Panc1 (cell line): ENCODE data around the gene AP3S2. TPM values are rescaled to one million over a fixed set of nuclear protein-coding genes. Genes with fewer than 3 reads are reported as not detected.
A peak's percentile ranks its signal among the peaks of the same experiment; 100 is the strongest.

Experiments used
- ATAC-seq: fragments of 200-7000 bp; cut with Tn5 transposase; 2 replicates; pipeline ENCODE4 v1.9.1; 2020; ENCODE audit warnings: mild to moderate bottlenecking, moderate library complexity
- BruUV-seq: library from RNA; stranded (reverse); fragments of 400-500 nt; replicated peaks from 2 replicates; lab custom pipeline; 2021; lab: Mats Ljungman, UMichigan
- CTCF ChIA-PET: fragments of 300-600 bp; sonication (Branson Sonifier 250); formaldehyde crosslinking; loops from one replicate; lab custom pipeline; 2022; ENCODE audit warnings: antibody characterized with exemption; lab: Charles Lee
- POLR2A ChIA-PET: fragments of 300-600 bp; sonication (Branson Sonifier 250); formaldehyde crosslinking; loops from one replicate; lab custom pipeline; 2022; ENCODE audit warnings: antibody characterized with exemption; lab: Charles Lee
- DNase-seq: peaks from one replicate; pipeline ENCODE4 v3.0.0-alpha.2; 2010; ENCODE audit warnings: low read depth, low spot score
- H3K27ac ChIP-seq: 2 replicates; pipeline ENCODE4 v1.5.1; 2011; ENCODE audit warnings: mild to moderate bottlenecking, low read length, inconsistent platforms
- H3K27me3 ChIP-seq: fragments of 200-500 bp; sonication (Bioruptor generic); 2 replicates; pipeline ENCODE4 v1.6.0; 2014; ENCODE audit warnings: low read length, inconsistent platforms; ENCODE audit not compliant: control insufficient read depth, insufficient read depth
- H3K36me3 ChIP-seq: fragments of 200-500 bp; sonication (Bioruptor generic); 2 replicates; pipeline ENCODE4 v1.5.1; 2014; ENCODE audit warnings: inconsistent platforms, mild to moderate bottlenecking, low read length, moderate library complexity; ENCODE audit not compliant: control insufficient read depth, insufficient read depth
- H3K4me1 ChIP-seq: 2 replicates; pipeline ENCODE4 v1.5.1; 2011; ENCODE audit warnings: inconsistent platforms, mild to moderate bottlenecking, low read length, moderate library complexity; ENCODE audit not compliant: control insufficient read depth, insufficient read depth
- H3K4me3 ChIP-seq, 2 experiments: 2 replicates each; pipeline ENCODE4 v1.5.1; 2011 to 2012; ENCODE audit warnings: low read depth in 2 of 2, low read length in 2 of 2, mild to moderate bottlenecking in 2 of 2, inconsistent platforms in 1 of 2, moderate library complexity in 1 of 2
- H3K9me3 ChIP-seq: fragments of 200-500 bp; sonication (Bioruptor generic); 2 replicates; pipeline ENCODE4 v1.5.1; 2014; ENCODE audit warnings: low read depth, mild to moderate bottlenecking, inconsistent platforms, low read length, moderate library complexity; ENCODE audit not compliant: control insufficient read depth, insufficient read depth
- CTCF ChIP-seq: fragments of 450-650 bp; IDR thresholded peaks from 2 replicates; pipeline ENCODE4 v1.5.1; 2017; ENCODE audit warnings: mild to moderate bottlenecking
- POLR2AphosphoS5 ChIP-seq: IDR thresholded peaks from 2 replicates; pipeline ENCODE4 v1.6.1; 2012; ENCODE audit warnings: mild to moderate bottlenecking, low read depth, low read length, moderate library complexity
- REST ChIP-seq, 2 experiments: IDR thresholded peaks; 2 replicates each; pipeline ENCODE4 v1.6.1; 2011 to 2012; ENCODE audit warnings: low read depth in 2 of 2, control low read depth in 1 of 2, low read length in 1 of 2, mild to moderate bottlenecking in 1 of 2, moderate library complexity in 1 of 2; ENCODE audit not compliant: insufficient read depth in 1 of 2
- SIN3A ChIP-seq: IDR thresholded peaks from 2 replicates; pipeline ENCODE4 v1.6.1; 2012; ENCODE audit warnings: low read depth, mild to moderate bottlenecking, low read length, moderate library complexity, borderline replicate concordance; ENCODE audit not compliant: insufficient read depth
- TCF7L2 ChIP-seq: IDR thresholded peaks from 2 replicates; pipeline ENCODE4 v1.6.1; 2011; ENCODE audit warnings: mild to moderate bottlenecking, low read depth, low read length, inconsistent platforms
- in situ Hi-C: cut with HindIII; loops from 2 replicates; pipeline ENCODE4 v1.10.0; 2016; ENCODE audit warnings: low sequenced_read_pairs, low pct_unique_long_range_greater_than_20kb
- intact Hi-C: fragments of 100-400 bp; cut with micrococcal nuclease; formaldehyde crosslinking; loops from one replicate; pipeline ENCODE4 v1.10.0; 2022; ENCODE audit not compliant: unreplicated experiment
- total RNA-seq: library from RNA; stranded (reverse); gene quantifications from one replicate; pipeline ENCODE4 v1.2.1, GENCODE V29; 2021; ENCODE audit not compliant: unreplicated experiment

AP3S2 gene
- total RNA-seq, 1 experiment from 2014 or later, result 24.6 TPM

- H3K9me3 ChIP-seq, result no peaks in the 10 kb centered on the region
- no peak for TF ChIP-seq POLR2AphosphoS5
- TF ChIP-seq TCF7L2, result no peak
- TF ChIP-seq CTCF, result no peak
- TF ChIP-seq REST (IDR thresholded peaks at IDR 0.05; ENCODE audit: insufficient read depth in 1 of 2, low read depth in 2 of 2, low read length in 1 of 2), result no peak
- TF ChIP-seq SIN3A, result no peak
- ATAC-seq (0 out of 2 replicates have a peak, but pooled peaks have one; percentile 6), DNase-seq (no peak)
- H3K27me3 ChIP-seq, result no peaks in the 10 kb centered on the region
- in situ Hi-C loops (no loop called here), intact Hi-C loops (no loop called here)
- no peaks in the 10 kb centered on the region for H3K36me3 ChIP-seq
- H3K27ac ChIP-seq, result no peak overlapping the region
- CTCF ChIA-PET, result no interaction called here
- no peak overlapping the region for H3K4me3 ChIP-seq
- H3K4me1 ChIP-seq, result peaks cover 9% of the 10 kb centered on the region
- POLR2A ChIA-PET, result interaction anchor here (0.6 kb wide), 1 partner anchor 35 kb away, joined by 5 read pairs; no protein-coding TSS in a partner anchor
- no TSS peak for BruUV-seq
Measured at GRCh38 chr15:89852342-89852995, 41.3 kb downstream of the AP3S2 start.

GRCh38 chr15:89851673-89852341 is 42.0 kb downstream of the AP3S2 start:
- no peak overlapping the region for H3K4me3 ChIP-seq
- in situ Hi-C loops (no loop called here), intact Hi-C loops (no loop called here)
- no peaks in the 10 kb centered on the region for H3K9me3 ChIP-seq
- no peak for DNase-seq
- POLR2A ChIA-PET, result interaction anchor here (0.6 kb wide), 1 partner anchor 34 kb away, joined by 5 read pairs; no protein-coding TSS in a partner anchor
- no peaks in the 10 kb centered on the region for H3K27me3 ChIP-seq
- BruUV-seq, result TSS peak; percentile 26
- no peak overlapping the region for H3K27ac ChIP-seq
- no peaks in the 10 kb centered on the region for H3K36me3 ChIP-seq
- CTCF ChIA-PET, result no interaction called here
- no peak for TF ChIP-seq CTCF
- TF ChIP-seq TCF7L2, result no peak
- no peak for TF ChIP-seq SIN3A
- no peak for TF ChIP-seq REST (IDR thresholded peaks at IDR 0.05; ENCODE audit: insufficient read depth in 1 of 2, low read depth in 2 of 2, low read length in 1 of 2)
- TF ChIP-seq POLR2AphosphoS5, result no peak
- H3K4me1 ChIP-seq, result peaks cover 9% of the 10 kb centered on the region
- ATAC-seq, result no peak
